ENCODE data around the gene TBL1XR1. TPM values are rescaled to one million over a fixed set of nuclear protein-coding genes. Genes with fewer than 3 reads are reported as not detected.

Gene TBL1XR1
- total and polyA plus RNA-seq, 4 donors: 24.1 to 203 (median 77.4) TPM

DNA sequence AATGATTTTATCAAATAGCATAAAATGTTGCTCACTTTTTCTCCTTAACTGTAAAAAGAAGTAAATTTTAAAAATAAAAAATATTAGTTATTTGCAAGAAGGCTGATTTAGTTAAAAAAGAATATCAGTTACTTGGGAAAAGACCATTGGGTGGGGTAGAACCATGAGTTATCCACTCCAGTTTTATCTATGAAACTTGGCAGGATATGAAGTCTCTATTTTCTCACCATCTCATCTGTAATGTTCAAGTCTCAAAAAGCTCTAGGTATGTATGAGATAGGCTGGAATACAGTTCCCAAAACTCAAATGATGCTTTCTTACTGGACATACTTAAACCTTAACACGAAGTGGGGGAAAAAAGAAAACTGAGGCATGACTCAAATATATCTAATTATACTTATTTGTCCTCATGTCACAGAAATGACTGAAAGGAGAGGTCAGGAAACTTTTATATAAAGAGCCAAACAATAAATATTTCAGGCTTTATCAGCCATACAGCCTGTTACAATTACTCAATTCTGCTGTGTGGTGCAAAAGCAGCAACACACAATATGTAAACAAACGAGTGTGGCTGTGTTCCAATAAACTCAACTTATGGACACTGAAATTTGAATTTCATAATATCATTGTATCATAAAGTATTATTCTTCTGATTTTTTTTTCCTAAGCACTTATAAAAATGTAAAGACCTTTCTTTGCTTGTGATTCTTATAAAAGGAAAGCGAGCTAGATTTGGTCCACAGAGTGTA, 131.8 kb downstream of the TBL1XR1 start:
- no peaks in the 10 kb centered on the region for H3K9me3 ChIP-seq (ENCODE audit: control insufficient read depth in 4 of 4, insufficient read depth in 3 of 4, low read length in 3 of 4)
- no peak overlapping the region for H3K4me3 ChIP-seq
- peaks cover 0 to 2% (median 0%) of the 10 kb centered on the region in 4 donors for H3K36me3 ChIP-seq (ENCODE audit: control insufficient read depth in 4 of 4, insufficient read depth in 4 of 4, low read length in 4 of 4)
- no peak overlapping the region for H3K9ac ChIP-seq (ENCODE audit: insufficient read depth in 1 of 2, low read length in 2 of 2)
- H3K4me1 ChIP-seq (ENCODE audit: control insufficient read depth in 5 of 5, insufficient read depth in 5 of 5, low read length in 5 of 5): peaks cover 0 to 61% (median 18%) of the 10 kb centered on the region in 5 donors
- TF ChIP-seq, protein P1, sequence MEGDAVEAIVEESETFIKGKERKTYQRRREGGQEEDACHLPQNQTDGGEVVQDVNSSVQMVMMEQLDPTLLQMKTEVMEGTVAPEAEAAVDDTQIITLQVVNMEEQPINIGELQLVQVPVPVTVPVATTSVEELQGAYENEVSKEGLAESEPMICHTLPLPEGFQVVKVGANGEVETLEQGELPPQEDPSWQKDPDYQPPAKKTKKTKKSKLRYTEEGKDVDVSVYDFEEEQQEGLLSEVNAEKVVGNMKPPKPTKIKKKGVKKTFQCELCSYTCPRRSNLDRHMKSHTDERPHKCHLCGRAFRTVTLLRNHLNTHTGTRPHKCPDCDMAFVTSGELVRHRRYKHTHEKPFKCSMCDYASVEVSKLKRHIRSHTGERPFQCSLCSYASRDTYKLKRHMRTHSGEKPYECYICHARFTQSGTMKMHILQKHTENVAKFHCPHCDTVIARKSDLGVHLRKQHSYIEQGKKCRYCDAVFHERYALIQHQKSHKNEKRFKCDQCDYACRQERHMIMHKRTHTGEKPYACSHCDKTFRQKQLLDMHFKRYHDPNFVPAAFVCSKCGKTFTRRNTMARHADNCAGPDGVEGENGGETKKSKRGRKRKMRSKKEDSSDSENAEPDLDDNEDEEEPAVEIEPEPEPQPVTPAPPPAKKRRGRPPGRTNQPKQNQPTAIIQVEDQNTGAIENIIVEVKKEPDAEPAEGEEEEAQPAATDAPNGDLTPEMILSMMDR (IDR thresholded peaks at IDR 0.05; ENCODE audit: control extremely low read depth, extremely low read depth): no peak
- no peak overlapping the region for H3K27ac ChIP-seq (ENCODE audit: low read depth in 1 of 2, low read length in 1 of 2)
- no peaks in the 10 kb centered on the region for H3K27me3 ChIP-seq (ENCODE audit: control insufficient read depth in 3 of 3, insufficient read depth in 3 of 3, low read length in 2 of 3)
- 71 to 83% methylated on average over 3 of the region's 3 CpGs for WGBS, 2 donors
- DNase-seq (peak in 2 of 3 donors; percentile 87 to 94), ATAC-seq (ENCODE audit: insufficient read depth, low FRiP score) (no peak)

DNA sequence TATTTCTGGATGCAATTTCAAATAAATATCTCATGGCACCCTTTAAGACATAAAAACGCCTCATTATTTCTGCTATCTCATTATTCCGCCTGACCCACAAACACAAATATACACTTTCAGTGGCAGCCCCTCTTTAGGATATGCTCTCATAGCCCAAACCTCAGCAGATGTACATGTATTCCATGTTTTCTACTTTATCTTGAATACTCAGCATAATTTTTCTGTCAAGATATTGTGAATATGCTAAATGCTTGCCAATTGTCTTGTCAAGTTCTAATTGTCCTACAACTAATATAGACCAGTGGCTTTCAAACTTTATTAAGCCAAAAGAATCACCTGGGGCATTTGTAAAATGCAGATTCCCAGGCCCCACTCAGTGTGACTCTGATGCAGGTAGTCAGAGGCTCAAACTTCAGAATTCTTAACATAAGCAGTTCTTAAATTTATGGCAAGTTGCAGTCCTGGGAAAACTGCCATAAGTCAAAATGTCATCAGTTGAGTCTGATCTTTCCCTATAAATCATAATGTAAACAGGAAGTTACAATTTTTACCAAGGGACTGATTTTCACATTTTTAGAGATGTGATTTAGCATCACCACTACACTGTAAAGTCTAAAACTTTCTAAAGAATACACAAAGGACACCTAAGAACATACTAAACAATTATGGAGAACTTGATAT, 135.1 kb downstream of the TBL1XR1 start:
- no peak for ATAC-seq (ENCODE audit: insufficient read depth, low FRiP score)

DNA sequence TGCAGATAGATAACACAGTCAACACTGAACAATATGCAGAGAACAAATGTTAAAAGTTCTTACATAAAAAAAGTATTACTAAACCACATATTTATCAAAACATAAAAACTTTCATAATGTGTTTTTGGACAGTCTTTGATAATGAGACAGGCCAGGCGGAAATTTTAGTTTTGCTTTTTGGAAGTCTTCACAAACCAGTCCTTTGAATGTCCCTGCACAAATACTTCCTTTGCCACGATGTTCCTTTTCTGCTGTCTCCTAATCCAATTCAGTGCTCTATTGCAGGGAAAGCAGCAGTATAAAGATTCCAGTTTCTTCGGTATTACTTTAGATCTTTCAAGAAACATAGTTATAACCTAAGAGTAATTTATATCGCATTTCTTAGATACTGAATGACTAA, 135.9 kb downstream of the TBL1XR1 start:
- H3K4me3 ChIP-seq: no peak overlapping the region
- no peak for ATAC-seq (ENCODE audit: insufficient read depth, low FRiP score)
- H3K27ac ChIP-seq (ENCODE audit: low read depth in 1 of 2, low read length in 1 of 2): no peak overlapping the region
- H3K27me3 ChIP-seq (ENCODE audit: control insufficient read depth in 3 of 3, insufficient read depth in 3 of 3, low read length in 2 of 3): no peaks in the 10 kb centered on the region
- TF ChIP-seq, protein P1 (IDR thresholded peaks at IDR 0.05; ENCODE audit: control extremely low read depth, extremely low read depth): no peak
- H3K36me3 ChIP-seq (ENCODE audit: control insufficient read depth in 4 of 4, insufficient read depth in 4 of 4, low read length in 4 of 4): peaks cover 0 to 2% (median 0%) of the 10 kb centered on the region in 4 donors
- WGBS, 2 donors: 77 to 82% methylated on average over 4 of the region's 4 CpGs
- peaks cover 0 to 84% (median 25%) of the 10 kb centered on the region in 5 donors for H3K4me1 ChIP-seq (ENCODE audit: control insufficient read depth in 5 of 5, insufficient read depth in 5 of 5, low read length in 5 of 5)
- DNase-seq: peak in 2 of 3 donors; percentile 74 to 77
- H3K9me3 ChIP-seq (ENCODE audit: control insufficient read depth in 4 of 4, insufficient read depth in 3 of 4, low read length in 3 of 4): no peaks in the 10 kb centered on the region
- H3K9ac ChIP-seq (ENCODE audit: insufficient read depth in 1 of 2, low read length in 2 of 2): no peak overlapping the region

More for the DNA sequence above, 135.1 kb downstream of the TBL1XR1 start:
- 88 to 94% methylated on average over 2 of the region's 2 CpGs for WGBS, 2 donors
- Histone ChIP-seq H3K36me3 (ENCODE audit: control insufficient read depth in 4 of 4, insufficient read depth in 4 of 4, low read length in 4 of 4) (peaks cover 0 to 2% (median 0%) of the 10 kb centered on the region in 4 donors), H3K9ac (ENCODE audit: insufficient read depth in 1 of 2, low read length in 2 of 2) (no peak overlapping the region), H3K4me1 (ENCODE audit: control insufficient read depth in 5 of 5, insufficient read depth in 5 of 5, low read length in 5 of 5) (peaks cover 0 to 78% (median 24%) of the 10 kb centered on the region in 5 donors), H3K27me3 (ENCODE audit: control insufficient read depth in 3 of 3, insufficient read depth in 3 of 3, low read length in 2 of 3) (no peaks in the 10 kb centered on the region), H3K27ac (ENCODE audit: low read depth in 1 of 2, low read length in 1 of 2) (no peak overlapping the region), H3K4me3 (no peak overlapping the region), H3K9me3 (ENCODE audit: control insufficient read depth in 4 of 4, insufficient read depth in 3 of 4, low read length in 3 of 4) (no peaks in the 10 kb centered on the region)
- peak in 2 of 3 donors; percentile 27 to 49 for DNase-seq
- TF ChIP-seq, protein P1 (IDR thresholded peaks at IDR 0.05; ENCODE audit: control extremely low read depth, extremely low read depth): no peak
